ENCODE data around the gene ZNF446. TPM values are rescaled to one million over a fixed set of nuclear protein-coding genes. Genes with fewer than 3 reads are reported as not detected.
"Not testable (repeated sequence)": the region's sequence is repeated elsewhere in the genome, so short reads cannot be mapped to it uniquely, and the experiment has no call there.

The ZNF446 gene
- 1 to 10 TPM; 4.2 to 5.3 TPM for total RNA-seq

DNA sequence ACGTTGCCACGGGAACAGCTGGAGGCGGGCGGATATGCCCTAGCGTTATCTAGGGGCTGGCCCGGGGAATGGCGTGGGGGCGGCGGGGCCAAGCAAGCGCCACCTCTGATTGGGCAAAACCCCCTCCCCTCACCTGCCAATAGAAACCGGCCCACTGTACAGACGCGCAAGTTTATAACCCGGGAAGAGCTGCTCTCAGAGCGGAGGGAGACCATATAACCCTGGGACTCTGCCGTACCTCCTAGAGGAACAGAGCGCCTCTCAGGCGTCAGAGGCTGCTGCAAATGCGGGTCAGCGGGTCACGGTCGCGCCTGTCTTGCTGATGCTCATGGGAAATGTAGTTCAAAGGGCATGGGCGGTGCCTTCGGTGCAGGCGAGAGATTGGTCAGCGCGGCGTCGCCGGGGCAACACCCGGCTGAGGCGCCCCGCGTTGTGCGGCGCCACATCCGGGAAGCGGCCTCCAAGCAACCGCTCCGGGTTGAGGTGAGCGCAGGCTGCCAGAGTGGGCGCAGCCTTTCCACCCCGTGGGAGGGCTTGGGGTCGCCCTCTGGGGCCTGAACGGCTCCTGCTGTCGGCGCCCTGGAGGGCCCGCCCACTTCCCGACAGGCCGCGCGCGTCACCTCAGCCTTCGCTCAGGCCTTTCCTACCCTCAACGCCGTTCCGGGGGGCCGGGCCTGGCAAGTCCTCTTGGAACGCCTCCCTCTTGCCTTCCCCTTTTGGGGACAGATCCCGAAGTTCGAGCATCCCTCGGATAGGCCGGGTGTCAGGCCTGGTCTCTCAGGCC, at the start of gene ZNF446:
Gene ZNF446, plus strand, starts transcription at position 639 of the 784 bp plus-strand sequence. CDS start 867 bp downstream, outside the sequence.
- H3K36me3 Mint-ChIP-seq = peaks cover 7% of the 10 kb centered on the region
- peak within 1 kb of the TSS; percentile 87 for H3K4me3 Mint-ChIP-seq
- H3K9me3 Mint-ChIP-seq = no peaks in the 10 kb centered on the region
- no peaks in the 10 kb centered on the region for H3K27me3 Mint-ChIP-seq
- peaks cover 22% of the 10 kb centered on the region for H3K4me1 Mint-ChIP-seq
- DNase-seq = peak; percentile 99
- peak within 1 kb of the TSS; percentile 98 for H3K27ac Mint-ChIP-seq

DNA sequence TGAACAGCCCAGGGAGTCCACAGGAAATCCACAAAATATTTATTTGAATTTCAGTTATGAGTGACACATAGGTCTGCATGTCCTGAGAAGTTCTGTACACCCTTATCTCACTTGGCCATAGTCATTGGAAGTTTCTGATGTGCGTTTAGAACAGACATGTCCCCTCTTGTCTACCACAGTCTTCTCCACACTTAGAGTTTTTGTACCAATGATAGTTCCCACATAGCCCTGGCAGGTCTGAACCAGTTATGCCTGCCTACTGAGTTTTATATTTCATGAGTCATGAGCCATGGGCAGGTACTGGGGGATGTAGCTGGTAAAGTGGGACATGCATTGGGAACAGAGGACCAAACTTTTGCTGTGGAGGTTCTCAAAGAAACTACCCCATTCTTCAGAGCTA, 47.5 kb upstream of the ZNF446 start:
- peaks cover 68% of the 10 kb centered on the region for H3K36me3 Mint-ChIP-seq
- H3K4me3 Mint-ChIP-seq = no peak overlapping the region
- no peak for DNase-seq
- H3K27me3 Mint-ChIP-seq = no peaks in the 10 kb centered on the region
- no peak overlapping the region for H3K27ac Mint-ChIP-seq
- no peaks in the 10 kb centered on the region for H3K4me1 Mint-ChIP-seq
- H3K9me3 Mint-ChIP-seq = peaks cover 39% of the 10 kb centered on the region

DNA sequence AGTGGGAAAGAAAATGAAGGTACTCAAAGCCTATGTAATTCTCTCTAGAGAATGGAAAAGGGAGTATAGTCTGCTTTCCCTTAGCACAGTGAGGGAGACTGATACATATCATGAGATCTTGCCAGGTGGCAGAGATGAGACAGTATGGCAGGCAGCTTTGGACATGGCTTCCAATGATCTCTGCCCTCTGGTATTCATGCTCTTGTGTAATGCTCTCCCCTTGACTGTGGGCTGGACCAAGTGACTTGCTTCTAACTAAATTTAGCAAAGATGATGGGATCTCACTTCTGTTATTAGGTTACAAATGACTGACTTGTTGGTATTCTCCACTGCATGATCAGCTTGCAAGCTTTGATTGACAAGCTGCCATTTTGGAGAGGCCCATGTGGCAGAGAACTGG, 46.4 kb upstream of the ZNF446 start:
- Mint-ChIP-seq H3K9me3 (peaks cover 47% of the 10 kb centered on the region), H3K27ac (no peak overlapping the region), H3K4me3 (no peak overlapping the region), H3K36me3 (peaks cover 80% of the 10 kb centered on the region), H3K4me1 (no peaks in the 10 kb centered on the region), H3K27me3 (no peaks in the 10 kb centered on the region)
- no peak for DNase-seq

DNA sequence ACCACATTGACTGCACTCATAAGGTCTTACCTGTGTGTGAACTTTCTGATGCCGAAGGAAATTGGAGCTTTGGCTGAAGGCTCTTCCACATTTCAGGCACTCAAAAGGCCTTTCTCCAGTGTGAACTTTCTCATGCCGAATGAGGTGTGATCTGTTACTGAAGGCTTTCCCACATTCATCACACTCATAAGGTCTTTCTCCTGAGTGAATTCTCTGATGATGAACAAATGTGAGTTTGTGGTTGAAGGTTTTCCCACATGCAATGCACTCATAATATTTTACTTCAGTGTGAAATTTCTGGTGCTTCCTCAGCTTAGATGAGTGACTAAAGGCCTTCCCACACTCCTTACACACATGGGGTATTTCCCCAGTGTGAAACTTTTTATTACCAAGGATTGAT, 41.9 kb upstream of the ZNF446 start:
- H3K4me1 Mint-ChIP-seq = peaks cover 8% of the 10 kb centered on the region
- no peaks in the 10 kb centered on the region for H3K27me3 Mint-ChIP-seq
- peak overlapping the region; percentile 42 for H3K27ac Mint-ChIP-seq
- peaks cover 71% of the 10 kb centered on the region for H3K9me3 Mint-ChIP-seq
- H3K36me3 Mint-ChIP-seq = peaks cover 98% of the 10 kb centered on the region
- no peak for DNase-seq
- no peak overlapping the region for H3K4me3 Mint-ChIP-seq

DNA sequence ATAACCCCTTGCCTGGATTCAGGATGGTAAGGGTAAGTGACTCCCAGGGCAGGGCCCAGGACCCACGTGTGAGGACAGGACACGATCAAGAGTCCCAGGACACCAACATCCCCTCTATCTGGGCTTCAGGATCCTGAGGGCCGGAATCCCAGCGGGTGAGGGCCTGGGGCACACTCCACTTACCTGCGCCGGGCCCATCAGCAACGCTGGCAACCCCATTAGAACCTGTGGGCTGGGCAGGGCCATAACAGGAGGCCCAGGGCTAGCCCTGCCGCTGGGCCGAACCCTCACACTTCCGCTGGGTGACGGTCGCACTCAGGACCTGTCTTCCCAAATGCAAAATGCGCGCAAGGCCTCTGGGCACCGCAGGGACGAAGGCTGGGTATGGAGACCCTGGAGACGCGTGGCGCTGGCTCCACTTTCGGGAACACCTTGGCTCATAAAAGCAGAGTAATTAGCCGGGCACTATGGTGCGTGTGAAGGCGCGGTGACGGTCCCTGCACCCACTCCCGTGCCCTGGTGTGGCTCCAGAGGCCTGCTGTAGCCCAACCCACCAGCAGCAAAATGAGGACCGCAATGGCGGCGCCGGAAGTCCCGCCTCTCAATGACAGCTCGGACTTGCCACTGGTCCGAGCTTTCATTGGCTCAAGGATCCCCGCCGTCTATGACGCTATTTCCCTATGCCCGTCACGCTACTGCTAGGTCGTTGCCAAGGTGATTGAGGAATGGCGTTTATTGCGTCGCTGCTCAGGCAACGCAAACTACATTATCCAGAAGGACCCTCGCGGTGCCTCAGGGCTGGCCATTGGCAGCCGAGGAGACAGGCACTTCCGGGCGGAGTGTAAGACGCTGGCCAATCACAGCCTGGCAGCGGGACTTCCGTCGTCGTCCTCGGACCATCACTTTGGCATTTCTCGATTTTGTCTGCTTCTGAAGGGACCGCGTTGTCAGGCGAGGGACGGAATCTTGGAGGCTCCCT, 36.3 kb upstream of the ZNF446 start, which contains the start of gene ZNF132:
Gene ZNF132, minus strand, starts transcription at position 578 of the 979 bp plus-strand sequence. Its CDS starts 332 bp downstream, at position 246.
- H3K27me3 Mint-ChIP-seq = no peaks in the 10 kb centered on the region
- peak; percentile 94 for DNase-seq
- H3K4me3 Mint-ChIP-seq = peak within 1 kb of the TSS; percentile 92
- peak within 1 kb of the TSS; percentile 94 for H3K27ac Mint-ChIP-seq
- peaks cover 22% of the 10 kb centered on the region for H3K4me1 Mint-ChIP-seq
- H3K36me3 Mint-ChIP-seq = peaks cover 53% of the 10 kb centered on the region
- peaks cover 45% of the 10 kb centered on the region for H3K9me3 Mint-ChIP-seq

DNA sequence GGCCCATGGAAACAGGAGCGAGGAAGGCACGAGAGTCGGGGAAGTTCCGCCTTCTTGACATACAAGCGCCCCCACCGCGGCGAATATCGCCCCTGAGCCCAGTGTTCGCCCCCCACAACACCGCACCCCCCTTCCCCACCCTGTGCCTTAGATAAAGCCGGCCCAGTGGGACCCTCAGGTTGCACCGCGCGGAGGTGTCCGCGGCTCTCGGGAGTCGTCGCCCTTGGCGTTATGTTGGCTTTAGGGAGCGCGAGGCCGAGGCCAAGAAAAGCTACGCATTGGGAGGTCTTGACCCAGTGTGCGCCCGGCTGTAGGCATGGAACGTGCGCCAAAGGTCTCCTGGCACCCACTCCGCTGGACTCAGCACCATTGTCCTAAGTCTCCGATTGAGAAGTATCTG, 35.6 kb upstream of the ZNF446 start:
- H3K27me3 Mint-ChIP-seq = no peaks in the 10 kb centered on the region
- H3K36me3 Mint-ChIP-seq = peaks cover 46% of the 10 kb centered on the region
- H3K27ac Mint-ChIP-seq = peak overlapping the region; percentile 94
- peaks cover 22% of the 10 kb centered on the region for H3K4me1 Mint-ChIP-seq
- peak overlapping the region; percentile 92 for H3K4me3 Mint-ChIP-seq
- peaks cover 38% of the 10 kb centered on the region for H3K9me3 Mint-ChIP-seq
- DNase-seq = no peak

DNA sequence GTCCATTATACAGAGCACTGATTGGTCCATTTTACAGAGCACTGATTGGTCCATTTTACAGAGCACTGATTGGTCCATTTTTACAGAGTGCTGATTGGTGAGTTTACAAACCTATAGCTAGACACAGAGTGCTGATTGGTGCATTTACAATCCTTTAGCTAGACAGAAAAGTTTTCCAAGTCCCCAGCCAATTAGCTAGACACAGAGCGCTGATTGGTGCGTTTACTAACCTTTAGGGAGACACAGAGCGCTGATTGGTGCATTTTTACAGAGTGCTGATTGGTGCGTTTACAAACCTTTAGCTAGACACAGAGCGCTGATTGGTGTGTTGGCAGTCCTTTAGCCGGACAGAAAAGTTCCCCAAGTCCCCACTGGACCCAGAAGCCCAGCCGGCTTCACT, 33.2 kb upstream of the ZNF446 start:
- not testable (repeated sequence) for H3K27ac Mint-ChIP-seq, H3K27me3 Mint-ChIP-seq, H3K4me3 Mint-ChIP-seq, DNase-seq
- Mint-ChIP-seq H3K4me1 (peaks cover 18% of the 10 kb centered on the region), H3K36me3 (peaks cover 25% of the 10 kb centered on the region), H3K9me3 (peaks cover 26% of the 10 kb centered on the region)

DNA sequence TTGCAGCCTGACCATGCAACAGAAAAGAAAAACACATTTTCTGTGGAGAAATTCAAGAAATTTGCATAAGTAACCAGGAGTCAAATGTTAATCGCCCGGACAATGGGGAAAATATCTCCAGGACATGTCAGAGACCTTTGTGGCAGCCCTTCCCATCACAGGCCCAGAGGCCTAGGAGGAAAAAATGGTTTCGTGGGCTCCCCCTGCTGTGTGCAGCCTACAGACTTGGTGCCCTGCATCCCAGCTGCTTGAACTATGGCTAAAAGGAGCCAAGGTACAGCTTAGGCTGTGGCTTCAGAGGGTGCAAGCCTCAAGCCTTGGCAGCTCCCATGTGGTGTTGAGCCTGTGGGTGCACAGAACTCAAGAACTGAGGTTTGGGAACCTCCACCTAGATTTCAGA, 27.3 kb upstream of the ZNF446 start:
- H3K4me1 Mint-ChIP-seq = peaks cover 14% of the 10 kb centered on the region

DNA sequence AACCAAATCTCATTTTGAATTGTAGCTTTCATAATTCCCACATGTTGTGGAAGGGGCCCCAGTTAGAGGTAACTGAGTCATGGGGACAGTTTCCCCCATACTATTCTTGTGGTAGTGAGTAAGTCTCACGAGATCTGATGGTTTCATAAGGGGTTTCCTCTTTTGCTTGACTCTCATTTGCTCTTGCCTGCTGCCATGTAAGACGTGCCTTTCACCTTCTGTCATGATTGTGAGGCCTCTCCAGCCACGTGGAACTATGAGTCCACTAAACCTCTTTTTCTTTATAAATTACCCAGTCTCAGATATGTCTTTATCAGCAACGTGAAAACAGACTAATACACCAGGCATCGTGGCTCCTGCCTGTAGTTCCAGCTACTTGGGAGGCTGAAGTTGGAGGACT, 26.2 kb upstream of the ZNF446 start:
- DNase-seq, H3K4me3 Mint-ChIP-seq, H3K27ac Mint-ChIP-seq: not testable (repeated sequence)
- peaks cover 11% of the 10 kb centered on the region for H3K36me3 Mint-ChIP-seq
- H3K9me3 Mint-ChIP-seq = peaks cover 14% of the 10 kb centered on the region
- peaks cover 32% of the 10 kb centered on the region for H3K27me3 Mint-ChIP-seq
- peaks cover 14% of the 10 kb centered on the region for H3K4me1 Mint-ChIP-seq

More for the DNA sequence above, 27.3 kb upstream of the ZNF446 start:
- H3K36me3 Mint-ChIP-seq = peaks cover 11% of the 10 kb centered on the region
- H3K27ac Mint-ChIP-seq, H3K4me3 Mint-ChIP-seq, DNase-seq: not testable (repeated sequence)
- H3K9me3 Mint-ChIP-seq = peaks cover 14% of the 10 kb centered on the region
- H3K27me3 Mint-ChIP-seq = peaks cover 32% of the 10 kb centered on the region

DNA sequence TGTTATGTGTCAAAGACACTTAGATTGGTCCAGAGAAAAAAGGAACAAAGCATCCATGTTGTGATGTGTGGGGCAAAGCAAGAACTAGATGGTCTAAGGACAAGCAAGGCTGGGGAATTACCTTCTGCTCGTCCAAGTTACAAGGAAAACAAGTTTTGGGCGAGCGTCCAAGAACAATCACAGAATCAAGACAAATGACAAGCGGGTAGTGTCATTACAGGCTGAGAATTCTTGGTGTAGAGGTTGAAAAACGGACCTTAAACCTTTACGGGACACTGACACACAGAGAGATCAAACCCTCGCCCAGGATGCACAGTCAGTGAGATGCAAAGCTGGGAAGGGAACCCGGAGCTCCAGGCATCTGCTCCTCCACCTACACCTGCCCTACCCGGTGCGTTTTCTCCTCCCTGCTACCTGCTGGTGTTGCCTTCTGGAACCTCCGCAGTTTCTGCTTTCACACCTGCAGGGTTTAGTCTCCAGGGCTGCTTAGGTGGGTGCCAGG, 25.2 kb upstream of the ZNF446 start:
- Mint-ChIP-seq H3K4me3 (peak overlapping the region; percentile 85), H3K27me3 (peaks cover 32% of the 10 kb centered on the region), H3K4me1 (peaks cover 14% of the 10 kb centered on the region), H3K27ac (no peak overlapping the region), H3K9me3 (peaks cover 14% of the 10 kb centered on the region), H3K36me3 (peaks cover 11% of the 10 kb centered on the region)
- no peak for DNase-seq

DNA sequence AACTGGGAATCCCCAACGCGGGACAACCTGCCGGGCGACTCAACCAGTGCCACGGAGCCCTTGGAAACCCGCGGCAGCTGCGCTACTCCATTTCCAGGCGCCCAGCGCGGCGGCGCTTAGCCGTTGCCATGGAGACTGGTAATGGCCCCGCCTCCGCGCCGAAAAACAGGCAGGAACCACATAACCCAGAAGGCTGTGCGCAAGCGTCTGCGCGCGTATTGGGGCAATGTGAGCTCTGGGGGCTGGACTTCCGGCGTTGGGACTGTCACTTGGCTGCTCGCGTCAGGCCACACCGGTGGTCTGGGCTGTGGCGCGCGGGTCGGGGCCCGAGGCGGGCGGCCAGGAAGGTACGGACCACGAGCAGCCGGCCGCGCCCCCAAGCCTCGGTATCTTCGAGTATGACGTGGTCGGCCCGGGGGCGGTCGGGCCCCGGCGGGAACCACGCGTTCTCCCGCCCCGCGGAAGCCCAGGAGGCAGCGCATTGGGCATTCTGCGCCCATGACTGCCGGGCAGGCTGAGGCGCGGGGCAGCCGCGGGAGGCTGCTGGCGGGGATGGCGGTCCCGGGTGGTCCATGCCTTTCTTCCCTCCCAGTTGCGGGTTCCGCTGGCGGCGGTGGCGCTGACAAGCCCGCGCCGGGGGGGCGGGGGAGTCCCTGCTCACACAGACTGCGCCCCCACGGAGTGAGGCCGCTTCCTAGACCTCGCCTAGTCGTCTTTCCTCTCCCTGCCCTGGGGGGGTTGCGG, 24.6 kb upstream of the ZNF446 start, which contains the start of gene ZNF324B:
Gene ZNF324B, plus strand, starts transcription at position 265 of the 744 bp plus-strand sequence. CDS start 2,080 bp downstream, outside the sequence.
- Mint-ChIP-seq H3K4me1 (peaks cover 14% of the 10 kb centered on the region), H3K27ac (peak within 1 kb of the TSS; percentile 63), H3K9me3 (peaks cover 14% of the 10 kb centered on the region), H3K4me3 (peak within 1 kb of the TSS; percentile 85), H3K27me3 (peaks cover 32% of the 10 kb centered on the region), H3K36me3 (peaks cover 12% of the 10 kb centered on the region)
- peak; percentile 97 for DNase-seq

DNA sequence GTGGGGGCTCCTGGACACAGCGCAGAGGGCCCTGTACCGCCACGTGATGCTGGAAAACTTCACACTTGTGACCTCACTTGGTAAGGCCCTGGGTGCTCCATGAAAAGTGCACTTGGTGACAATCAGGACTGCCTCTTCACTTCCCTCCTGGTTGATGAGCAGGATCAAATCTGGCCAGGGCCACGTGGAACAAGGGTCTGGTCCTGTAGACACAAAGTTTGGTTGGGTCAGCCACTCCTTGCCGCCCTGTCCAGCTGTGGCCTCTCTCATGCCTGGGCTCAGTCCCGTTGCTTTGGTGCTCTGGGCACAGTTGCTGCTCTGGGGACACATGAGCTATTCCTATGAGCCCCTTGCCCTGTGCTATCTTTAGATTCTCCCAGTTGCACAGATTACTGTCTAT, 22.4 kb upstream of the ZNF446 start:
- H3K36me3 Mint-ChIP-seq = peaks cover 18% of the 10 kb centered on the region
- no peak overlapping the region for H3K4me3 Mint-ChIP-seq
- no peak overlapping the region for H3K27ac Mint-ChIP-seq
- peaks cover 14% of the 10 kb centered on the region for H3K4me1 Mint-ChIP-seq
- no peak for DNase-seq
- H3K9me3 Mint-ChIP-seq = peaks cover 8% of the 10 kb centered on the region
- H3K27me3 Mint-ChIP-seq = peaks cover 18% of the 10 kb centered on the region

DNA sequence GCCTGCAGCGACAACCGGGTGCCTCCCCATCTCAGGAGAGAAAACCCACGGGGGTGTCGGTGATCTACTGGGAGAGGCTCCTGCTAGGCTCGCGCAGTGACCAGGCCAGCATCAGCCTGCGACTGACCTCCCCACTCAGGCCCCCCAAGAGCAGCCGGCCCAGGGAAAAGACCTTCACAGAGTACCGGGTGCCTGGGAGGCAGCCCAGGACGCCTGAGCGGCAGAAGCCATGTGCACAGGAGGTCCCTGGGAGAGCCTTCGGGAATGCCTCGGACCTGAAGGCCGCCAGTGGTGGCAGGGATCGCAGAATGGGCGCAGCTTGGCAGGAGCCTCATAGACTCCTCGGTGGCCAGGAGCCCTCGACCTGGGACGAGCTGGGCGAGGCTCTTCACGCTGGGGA, 20.8 kb upstream of the ZNF446 start:
- no peaks in the 10 kb centered on the region for H3K9me3 Mint-ChIP-seq
- H3K27ac Mint-ChIP-seq = no peak overlapping the region
- peaks cover 10% of the 10 kb centered on the region for H3K27me3 Mint-ChIP-seq
- H3K36me3 Mint-ChIP-seq = peaks cover 21% of the 10 kb centered on the region
- DNase-seq = no peak
- H3K4me1 Mint-ChIP-seq = peaks cover 14% of the 10 kb centered on the region
- no peak overlapping the region for H3K4me3 Mint-ChIP-seq

DNA sequence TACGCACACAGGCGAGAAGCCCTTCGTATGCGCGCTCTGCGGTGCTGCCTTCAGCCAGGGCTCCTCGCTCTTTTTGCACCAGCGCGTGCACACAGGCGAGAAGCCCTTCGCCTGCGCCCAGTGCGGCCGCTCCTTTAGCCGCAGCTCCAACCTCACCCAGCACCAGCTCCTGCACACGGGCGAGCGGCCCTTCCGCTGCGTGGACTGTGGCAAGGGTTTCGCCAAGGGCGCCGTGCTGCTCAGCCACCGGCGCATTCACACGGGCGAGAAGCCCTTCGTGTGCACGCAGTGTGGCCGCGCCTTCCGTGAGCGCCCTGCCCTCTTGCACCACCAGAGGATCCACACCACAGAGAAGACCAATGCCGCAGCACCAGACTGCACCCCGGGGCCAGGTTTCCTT, 20.0 kb upstream of the ZNF446 start:
- peaks cover 9% of the 10 kb centered on the region for H3K4me1 Mint-ChIP-seq
- H3K36me3 Mint-ChIP-seq = peaks cover 21% of the 10 kb centered on the region
- H3K27ac Mint-ChIP-seq = no peak overlapping the region
- H3K4me3 Mint-ChIP-seq = no peak overlapping the region
- H3K9me3 Mint-ChIP-seq = no peaks in the 10 kb centered on the region
- no peak for DNase-seq
- peaks cover 2% of the 10 kb centered on the region for H3K27me3 Mint-ChIP-seq
